ENCODE data around the gene FAM170B.

DNA sequence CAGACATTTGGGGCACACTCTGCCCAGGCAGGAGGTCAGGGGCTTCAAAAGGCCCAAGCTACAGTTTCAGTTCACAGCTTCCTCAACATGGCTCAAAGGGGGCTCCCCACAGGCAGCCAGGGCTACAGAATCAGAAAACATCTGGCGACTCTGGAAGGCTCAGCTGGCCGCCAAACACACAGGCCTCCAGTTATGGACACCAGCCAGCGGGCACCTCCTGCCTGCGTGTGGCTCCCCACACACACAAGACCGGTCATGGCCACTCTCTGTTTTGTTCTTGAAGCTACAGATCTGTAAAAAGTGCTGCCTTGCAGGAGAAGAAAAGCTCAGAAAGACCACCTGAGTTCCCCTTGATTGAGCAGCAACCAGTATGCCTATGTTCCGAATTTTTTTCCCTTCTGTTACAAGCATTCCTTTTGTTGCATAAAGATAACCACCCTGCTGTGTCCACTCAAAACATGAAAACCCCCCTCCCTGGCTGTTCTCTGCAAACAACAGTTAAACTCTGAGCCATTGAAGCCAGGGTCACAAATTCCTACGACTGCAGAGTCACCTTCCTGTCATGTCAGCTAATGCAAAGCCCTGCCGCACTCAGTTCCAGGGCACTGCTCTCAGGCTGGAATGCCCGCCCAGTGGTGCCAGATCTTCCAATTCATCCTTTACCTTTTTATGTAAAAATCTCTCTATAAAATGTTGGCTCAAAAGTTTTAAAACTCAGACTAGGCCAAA, 52.1 kb downstream of the FAM170B start:
- TF ChIP-seq, protein P1, sequence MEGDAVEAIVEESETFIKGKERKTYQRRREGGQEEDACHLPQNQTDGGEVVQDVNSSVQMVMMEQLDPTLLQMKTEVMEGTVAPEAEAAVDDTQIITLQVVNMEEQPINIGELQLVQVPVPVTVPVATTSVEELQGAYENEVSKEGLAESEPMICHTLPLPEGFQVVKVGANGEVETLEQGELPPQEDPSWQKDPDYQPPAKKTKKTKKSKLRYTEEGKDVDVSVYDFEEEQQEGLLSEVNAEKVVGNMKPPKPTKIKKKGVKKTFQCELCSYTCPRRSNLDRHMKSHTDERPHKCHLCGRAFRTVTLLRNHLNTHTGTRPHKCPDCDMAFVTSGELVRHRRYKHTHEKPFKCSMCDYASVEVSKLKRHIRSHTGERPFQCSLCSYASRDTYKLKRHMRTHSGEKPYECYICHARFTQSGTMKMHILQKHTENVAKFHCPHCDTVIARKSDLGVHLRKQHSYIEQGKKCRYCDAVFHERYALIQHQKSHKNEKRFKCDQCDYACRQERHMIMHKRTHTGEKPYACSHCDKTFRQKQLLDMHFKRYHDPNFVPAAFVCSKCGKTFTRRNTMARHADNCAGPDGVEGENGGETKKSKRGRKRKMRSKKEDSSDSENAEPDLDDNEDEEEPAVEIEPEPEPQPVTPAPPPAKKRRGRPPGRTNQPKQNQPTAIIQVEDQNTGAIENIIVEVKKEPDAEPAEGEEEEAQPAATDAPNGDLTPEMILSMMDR (IDR thresholded peaks at IDR 0.05) = no peak
- no peak for TF ChIP-seq POLR2AphosphoS5 (IDR thresholded peaks at IDR 0.05; ENCODE audit: low read depth, low read length)
- no peak for TF ChIP-seq TCF7L2 (IDR thresholded peaks at IDR 0.05; ENCODE audit: low read depth, low read length)
- TF ChIP-seq, protein P2, sequence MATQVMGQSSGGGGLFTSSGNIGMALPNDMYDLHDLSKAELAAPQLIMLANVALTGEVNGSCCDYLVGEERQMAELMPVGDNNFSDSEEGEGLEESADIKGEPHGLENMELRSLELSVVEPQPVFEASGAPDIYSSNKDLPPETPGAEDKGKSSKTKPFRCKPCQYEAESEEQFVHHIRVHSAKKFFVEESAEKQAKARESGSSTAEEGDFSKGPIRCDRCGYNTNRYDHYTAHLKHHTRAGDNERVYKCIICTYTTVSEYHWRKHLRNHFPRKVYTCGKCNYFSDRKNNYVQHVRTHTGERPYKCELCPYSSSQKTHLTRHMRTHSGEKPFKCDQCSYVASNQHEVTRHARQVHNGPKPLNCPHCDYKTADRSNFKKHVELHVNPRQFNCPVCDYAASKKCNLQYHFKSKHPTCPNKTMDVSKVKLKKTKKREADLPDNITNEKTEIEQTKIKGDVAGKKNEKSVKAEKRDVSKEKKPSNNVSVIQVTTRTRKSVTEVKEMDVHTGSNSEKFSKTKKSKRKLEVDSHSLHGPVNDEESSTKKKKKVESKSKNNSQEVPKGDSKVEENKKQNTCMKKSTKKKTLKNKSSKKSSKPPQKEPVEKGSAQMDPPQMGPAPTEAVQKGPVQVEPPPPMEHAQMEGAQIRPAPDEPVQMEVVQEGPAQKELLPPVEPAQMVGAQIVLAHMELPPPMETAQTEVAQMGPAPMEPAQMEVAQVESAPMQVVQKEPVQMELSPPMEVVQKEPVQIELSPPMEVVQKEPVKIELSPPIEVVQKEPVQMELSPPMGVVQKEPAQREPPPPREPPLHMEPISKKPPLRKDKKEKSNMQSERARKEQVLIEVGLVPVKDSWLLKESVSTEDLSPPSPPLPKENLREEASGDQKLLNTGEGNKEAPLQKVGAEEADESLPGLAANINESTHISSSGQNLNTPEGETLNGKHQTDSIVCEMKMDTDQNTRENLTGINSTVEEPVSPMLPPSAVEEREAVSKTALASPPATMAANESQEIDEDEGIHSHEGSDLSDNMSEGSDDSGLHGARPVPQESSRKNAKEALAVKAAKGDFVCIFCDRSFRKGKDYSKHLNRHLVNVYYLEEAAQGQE (IDR thresholded peaks at IDR 0.05; ENCODE audit: insufficient read depth in 1 of 2, low read depth in 2 of 2, low read length in 1 of 2) = no peak
